ENCODE measurements around the gene IL17RE. TPM values are rescaled to one million over a fixed set of nuclear protein-coding genes. Genes with fewer than 3 reads are reported as not detected.

IL17RE gene
- total and polyA plus RNA-seq, 9 of the 15 experiments (the other 6 are each of a cell fraction or from before 2014, with no cell fraction given): 0.32 to 1.9 (median 0.51) TPM; not detected in 4

- TF ChIP-seq ZBTB40 (IDR thresholded peaks at IDR 0.05): no peak
- no peak for TF ChIP-seq ZBTB40 (CRISPR knock-in tag; IDR thresholded peaks at IDR 0.05)
- TF ChIP-seq RAD21 (CRISPR knock-in tag; conservative IDR thresholded peaks at IDR 0.05 in 1 of 2, IDR thresholded peaks at IDR 0.05 in 1 of 2): 0 out of 4 replicates have a peak, but pooled peaks of 1 of the 2 experiments have one; percentile 10
- TF ChIP-seq SP1 (CRISPR knock-in tag; IDR thresholded peaks at IDR 0.05): peak; percentile 86
- 0 out of 2 replicates have a peak, but pooled peaks have one; percentile 14 for TF ChIP-seq NFIC (IDR thresholded peaks at IDR 0.05)
- no peak for TF ChIP-seq CHCHD3 (CRISPR knock-in tag; IDR thresholded peaks at IDR 0.05)
- peak; percentile 88 for TF ChIP-seq REST (IDR thresholded peaks at IDR 0.05; ENCODE audit: borderline replicate concordance)
- TF ChIP-seq REST (CRISPR knock-in tag; IDR thresholded peaks at IDR 0.05; ENCODE audit: low read depth): no peak
- peak; percentile 32 for TF ChIP-seq TAF1 (IDR thresholded peaks at IDR 0.05; ENCODE audit: control insufficient read depth, extremely low read depth, insufficient read depth, low read length, severe bottlenecking)
These were observed 49.5 kb downstream of the IL17RE start, which contains the start of gene PRRT3 (continued) for GRCh38 chr3:9951962-9952805.

Measured in K562 (cell line).